Right atrium auricular region (tissue), 2 donors: ENCODE measurements around the gene C9. TPM values are rescaled to one million over a fixed set of nuclear protein-coding genes. Genes with fewer than 3 reads are reported as not detected.

Experiments used
- DNase-seq: peaks from one replicate; pipeline ENCODE4 v3.0.0-alpha.2; 2019; ENCODE audit warnings: low spot score
- H3K27ac ChIP-seq, 2 donors: fragments of 200-600 bp; sonication (generic); 1 replicate in 1 of 2; 2 replicates in 1 of 2; pipeline ENCODE4 v1.5.1; 2016 to 2019
- H3K27me3 ChIP-seq, 2 donors: fragments of 200-600 bp; sonication (generic); one replicate each; pipeline versions ENCODE4 v1.5.1 to v1.6.0; 2017 to 2019
- H3K36me3 ChIP-seq: fragments of 200-600 bp; sonication (generic); one replicate; pipeline ENCODE4 v1.5.1; 2016
- H3K4me1 ChIP-seq, 2 donors: fragments of 200-600 bp; sonication (generic); one replicate each; pipeline versions ENCODE4 v1.5.1 to v1.6.0; 2017 to 2019
- H3K4me3 ChIP-seq, 2 donors: fragments of 200-600 bp; sonication (generic); 1 replicate in 1 of 2; 2 replicates in 1 of 2; pipeline ENCODE4 v1.5.1; 2017 to 2019; ENCODE audit warnings: mild to moderate bottlenecking in 1 of 2, moderate library complexity in 1 of 2
- H3K9me3 ChIP-seq, 2 donors: fragments of 200-600 bp; sonication (generic); one replicate each; pipeline ENCODE4 v1.5.1; 2019
- CTCF ChIP-seq, 2 donors: fragments of 200-600 bp; sonication (generic); IDR thresholded peaks; one replicate each; pipeline ENCODE4 v1.5.1; 2019; ENCODE audit warnings: antibody characterized with exemption in 2 of 2
- total RNA-seq, 2 donors: library from RNA; depleted of rRNA; stranded (reverse); fragments of >200 nt; gene quantifications; one replicate each; pipeline ENCODE4 v1.1.0, GENCODE V29; 2016

The C9 gene
- total RNA-seq, 2 donors from 2014 or later, result not detected

GRCh38 chr5:39353717-39354399 lies 10.4 kb downstream of the C9 start:
- no peaks in the 10 kb centered on the region for H3K27me3 ChIP-seq
- H3K27ac ChIP-seq, result no peak overlapping the region
- no peak for DNase-seq
- H3K4me3 ChIP-seq, result no peak overlapping the region
- no peaks in the 10 kb centered on the region for H3K36me3 ChIP-seq
- no peaks in the 10 kb centered on the region for H3K4me1 ChIP-seq
- TF ChIP-seq CTCF (IDR thresholded peaks at IDR 0.05), result no peak
- H3K9me3 ChIP-seq, result no peaks in the 10 kb centered on the region

- Histone ChIP-seq H3K27me3 (no peaks in the 10 kb centered on the region), H3K4me1 (no peaks in the 10 kb centered on the region), H3K27ac (no peak overlapping the region), H3K4me3 (no peak overlapping the region), H3K9me3 (no peaks in the 10 kb centered on the region), H3K36me3 (no peaks in the 10 kb centered on the region)
- no peak for TF ChIP-seq CTCF (IDR thresholded peaks at IDR 0.05)
- DNase-seq, result no peak
Measured at GRCh38 chr5:39352951-39353350, 11.3 kb downstream of the C9 start.

- no peak for TF ChIP-seq CTCF (IDR thresholded peaks at IDR 0.05)
- no peaks in the 10 kb centered on the region for H3K4me1 ChIP-seq
- no peak for DNase-seq
- no peak overlapping the region for H3K4me3 ChIP-seq
- no peaks in the 10 kb centered on the region for H3K36me3 ChIP-seq
- no peak overlapping the region for H3K27ac ChIP-seq
- no peaks in the 10 kb centered on the region for H3K9me3 ChIP-seq
- H3K27me3 ChIP-seq, result no peaks in the 10 kb centered on the region
Measured at GRCh38 chr5:39352170-39352569, 12.1 kb downstream of the C9 start.

GRCh38 chr5:39349484-39349883 lies 14.8 kb downstream of the C9 start:
- Histone ChIP-seq H3K4me1 (no peaks in the 10 kb centered on the region), H3K27ac (no peak overlapping the region), H3K4me3 (no peak overlapping the region), H3K27me3 (no peaks in the 10 kb centered on the region), H3K9me3 (no peaks in the 10 kb centered on the region), H3K36me3 (no peaks in the 10 kb centered on the region)
- DNase-seq, result no peak
- no peak for TF ChIP-seq CTCF (IDR thresholded peaks at IDR 0.05)

GRCh38 chr5:39342460-39342859 lies 21.8 kb downstream of the C9 start:
- Histone ChIP-seq H3K27me3 (no peaks in the 10 kb centered on the region), H3K4me3 (no peak overlapping the region), H3K36me3 (no peaks in the 10 kb centered on the region), H3K9me3 (no peaks in the 10 kb centered on the region), H3K27ac (no peak overlapping the region), H3K4me1 (no peaks in the 10 kb centered on the region)
- TF ChIP-seq CTCF (IDR thresholded peaks at IDR 0.05), result no peak
- no peak for DNase-seq

GRCh38 chr5:39341896-39342295 lies 22.4 kb downstream of the C9 start:
- Histone ChIP-seq H3K27me3 (no peaks in the 10 kb centered on the region), H3K4me3 (no peak overlapping the region), H3K27ac (no peak overlapping the region), H3K9me3 (no peaks in the 10 kb centered on the region), H3K36me3 (no peaks in the 10 kb centered on the region), H3K4me1 (no peaks in the 10 kb centered on the region)
- DNase-seq, result no peak
- TF ChIP-seq CTCF (IDR thresholded peaks at IDR 0.05), result no peak
